IPS DF 4.7 (cell line): ENCODE results near the gene AKAP4.

ENCODE experiments used
- DNase-seq: peaks from one replicate; pipeline ENCODE4 v3.0.0-alpha.2; 2013; ENCODE audit warnings: low spot score; ENCODE audit errors: extremely low read depth

AKAP4 gene

GRCh38 chrX:50200907-50201306, at the start of gene AKAP4:
Gene AKAP4 (minus strand): TSS chrX:50201007. CDS start chrX:50200889, 118 bp downstream.
- no peak for DNase-seq

GRCh38 chrX:50211510-50211909, 10.7 kb upstream of the AKAP4 start:
- no peak for DNase-seq

- no peak for DNase-seq
These were observed 5.9 kb upstream of the AKAP4 start for GRCh38 chrX:50206753-50207152.

- no peak for DNase-seq
These were observed 3.6 kb upstream of the AKAP4 start, which contains the start of gene CCNB3 for GRCh38 chrX:50204364-50204899. Gene CCNB3 (plus strand): TSS chrX:50204765. CDS start chrX:50285164, 80,399 bp downstream.

GRCh38 chrX:50202539-50202938, 1.7 kb upstream of the AKAP4 start:
- DNase-seq = no peak

- no peak for DNase-seq
These were observed 2.5 kb downstream of the AKAP4 start for GRCh38 chrX:50198348-50198747.

GRCh38 chrX:50188859-50189600, 11.8 kb downstream of the AKAP4 start:
- DNase-seq = no peak

- DNase-seq = no peak
These were observed 16.9 kb downstream of the AKAP4 start for GRCh38 chrX:50183891-50184290.

GRCh38 chrX:50180073-50180940, 20.5 kb downstream of the AKAP4 start:
- no peak for DNase-seq

GRCh38 chrX:50169717-50170116, 31.1 kb downstream of the AKAP4 start:
- DNase-seq = no peak

GRCh38 chrX:50168241-50168687, 32.5 kb downstream of the AKAP4 start:
- no peak for DNase-seq

GRCh38 chrX:50167366-50167765, 33.4 kb downstream of the AKAP4 start:
- DNase-seq = no peak

- no peak for DNase-seq
These were observed 35.1 kb downstream of the AKAP4 start for GRCh38 chrX:50165727-50166126.

- no peak for DNase-seq
These were observed 39.7 kb downstream of the AKAP4 start for GRCh38 chrX:50161127-50161526.

GRCh38 chrX:50158593-50158992, 42.2 kb downstream of the AKAP4 start:
- no peak for DNase-seq

GRCh38 chrX:50157545-50158135, 43.2 kb downstream of the AKAP4 start:
- no peak for DNase-seq

GRCh38 chrX:50154429-50154828, 46.4 kb downstream of the AKAP4 start:
- DNase-seq = no peak

- no peak for DNase-seq
These were observed 48.4 kb downstream of the AKAP4 start for GRCh38 chrX:50152456-50152855.

- DNase-seq = no peak
These were observed 52.8 kb downstream of the AKAP4 start for GRCh38 chrX:50147972-50148371.
